Ascending aorta (tissue), 2 donors: ENCODE measurements around the gene ZNF726. TPM values are rescaled to one million over a fixed set of nuclear protein-coding genes. Genes with fewer than 3 reads are reported as not detected.
"Not testable (repeated sequence)": the region's sequence is repeated elsewhere in the genome, so short reads cannot be mapped to it uniquely, and the experiment has no call there.

Experiments
- DNase-seq, 2 donors: peaks; one replicate each; pipeline ENCODE4 v3.0.0-alpha.2; 2019; ENCODE audit warnings: low spot score in 2 of 2
- H3K27ac ChIP-seq, 2 donors: fragments of 200-600 bp; sonication (generic); one replicate each; pipeline ENCODE4 v1.5.1; 2016 to 2017; ENCODE audit warnings: mild to moderate bottlenecking in 1 of 2
- H3K27me3 ChIP-seq: fragments of 200-600 bp; sonication (generic); one replicate; pipeline ENCODE4 v1.5.1; 2017
- H3K36me3 ChIP-seq, 2 donors: fragments of 200-600 bp; sonication (generic); one replicate each; pipeline ENCODE4 v1.5.1; 2016
- H3K4me1 ChIP-seq, 2 donors: fragments of 200-600 bp; sonication (generic); one replicate each; pipeline ENCODE4 v1.5.1; 2016 to 2017; ENCODE audit warnings: mild to moderate bottlenecking in 1 of 2
- H3K4me3 ChIP-seq, 2 donors: fragments of 200-600 bp; sonication (generic); one replicate each; pipeline ENCODE4 v1.5.1; 2016 to 2017; ENCODE audit warnings: mild to moderate bottlenecking in 1 of 2
- H3K9me3 ChIP-seq, 2 donors: fragments of 200-600 bp; sonication (generic); one replicate each; pipeline ENCODE4 v1.5.1; 2016
- intact Hi-C: fragments of 100-400 bp; cut with DNase I; formaldehyde crosslinking; loops from one replicate; pipeline ENCODE4 v1.15.1; 2023
- total RNA-seq: library from RNA; depleted of rRNA; stranded (reverse); fragments of >200 nt; gene quantifications from one replicate; pipeline ENCODE4 v1.1.0, GENCODE V29; 2016
- TF ChIP-seq, protein P1 (sequence below), 3 experiments: fragments of 200-600 bp in 2 of 3; fragments of 450-650 bp in 1 of 3; sonication (generic) in 2 of 3; IDR thresholded peaks; one replicate each; pipeline ENCODE4 v1.5.1; 2016 to 2019; ENCODE audit warnings: antibody characterized with exemption in 3 of 3, mild to moderate bottlenecking in 1 of 3, moderate library complexity in 1 of 3

The ZNF726 gene
- total RNA-seq, 1 donor from 2014 or later: not detected

- Histone ChIP-seq H3K9me3 (no peaks in the 10 kb centered on the region), H3K27ac (no peak overlapping the region), H3K4me3 (no peak overlapping the region), H3K27me3 (no peaks in the 10 kb centered on the region), H3K36me3 (no peaks in the 10 kb centered on the region), H3K4me1 (no peaks in the 10 kb centered on the region)
- DNase-seq: no peak
- TF ChIP-seq, protein P1, sequence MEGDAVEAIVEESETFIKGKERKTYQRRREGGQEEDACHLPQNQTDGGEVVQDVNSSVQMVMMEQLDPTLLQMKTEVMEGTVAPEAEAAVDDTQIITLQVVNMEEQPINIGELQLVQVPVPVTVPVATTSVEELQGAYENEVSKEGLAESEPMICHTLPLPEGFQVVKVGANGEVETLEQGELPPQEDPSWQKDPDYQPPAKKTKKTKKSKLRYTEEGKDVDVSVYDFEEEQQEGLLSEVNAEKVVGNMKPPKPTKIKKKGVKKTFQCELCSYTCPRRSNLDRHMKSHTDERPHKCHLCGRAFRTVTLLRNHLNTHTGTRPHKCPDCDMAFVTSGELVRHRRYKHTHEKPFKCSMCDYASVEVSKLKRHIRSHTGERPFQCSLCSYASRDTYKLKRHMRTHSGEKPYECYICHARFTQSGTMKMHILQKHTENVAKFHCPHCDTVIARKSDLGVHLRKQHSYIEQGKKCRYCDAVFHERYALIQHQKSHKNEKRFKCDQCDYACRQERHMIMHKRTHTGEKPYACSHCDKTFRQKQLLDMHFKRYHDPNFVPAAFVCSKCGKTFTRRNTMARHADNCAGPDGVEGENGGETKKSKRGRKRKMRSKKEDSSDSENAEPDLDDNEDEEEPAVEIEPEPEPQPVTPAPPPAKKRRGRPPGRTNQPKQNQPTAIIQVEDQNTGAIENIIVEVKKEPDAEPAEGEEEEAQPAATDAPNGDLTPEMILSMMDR (IDR thresholded peaks at IDR 0.05): no peak
- intact Hi-C loops: no loop called here
Measured at GRCh38 chr19:23882493-23882892, 32.2 kb upstream of the ZNF726 start.

GRCh38 chr19:23884363-23884762 is 30.3 kb upstream of the ZNF726 start:
- Histone ChIP-seq H3K9me3 (no peaks in the 10 kb centered on the region), H3K4me1 (no peaks in the 10 kb centered on the region), H3K27ac (no peak overlapping the region), H3K4me3 (no peak overlapping the region), H3K36me3 (no peaks in the 10 kb centered on the region), H3K27me3 (no peaks in the 10 kb centered on the region)
- TF ChIP-seq, protein P1 (IDR thresholded peaks at IDR 0.05): no peak
- intact Hi-C loops: no loop called here
- DNase-seq: no peak

GRCh38 chr19:23887642-23888041 is 27.0 kb upstream of the ZNF726 start:
- Histone ChIP-seq H3K4me1 (no peaks in the 10 kb centered on the region), H3K27me3 (no peaks in the 10 kb centered on the region), H3K27ac (no peak overlapping the region), H3K36me3 (no peaks in the 10 kb centered on the region), H3K9me3 (no peaks in the 10 kb centered on the region), H3K4me3 (no peak overlapping the region)
- intact Hi-C loops: no loop called here
- DNase-seq: no peak
- TF ChIP-seq, protein P1 (IDR thresholded peaks at IDR 0.05): no peak

GRCh38 chr19:23896096-23896495 is 18.6 kb upstream of the ZNF726 start:
- H3K9me3 ChIP-seq, H3K4me1 ChIP-seq, H3K27ac ChIP-seq, intact Hi-C loops, H3K36me3 ChIP-seq, H3K27me3 ChIP-seq, H3K4me3 ChIP-seq, DNase-seq: not testable (repeated sequence)

DNA sequence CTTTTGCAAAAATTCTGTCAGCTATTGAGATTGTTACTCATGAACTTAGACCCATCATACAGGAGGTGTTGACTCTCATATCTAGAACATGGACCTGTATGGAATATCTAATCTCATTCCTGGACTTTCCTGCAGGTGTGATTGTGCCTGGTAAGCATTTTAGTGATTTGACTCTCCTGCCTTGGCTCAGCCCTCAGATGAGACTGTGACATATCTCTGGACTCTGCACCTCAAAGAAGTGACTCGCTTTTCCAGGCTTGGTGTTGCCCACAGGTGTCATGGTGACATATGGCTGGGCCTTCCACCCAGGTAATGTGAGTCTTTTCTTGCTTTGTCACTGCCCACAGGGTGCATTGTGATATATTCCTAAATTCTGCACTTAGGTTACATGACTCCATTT is 17.8 kb upstream of the ZNF726 start:
- intact Hi-C loops: no loop called here
- Histone ChIP-seq H3K36me3 (no peaks in the 10 kb centered on the region), H3K27ac (no peak overlapping the region), H3K27me3 (no peaks in the 10 kb centered on the region), H3K4me3 (no peak overlapping the region), H3K4me1 (no peaks in the 10 kb centered on the region), H3K9me3 (no peaks in the 10 kb centered on the region)
- TF ChIP-seq, protein P1 (IDR thresholded peaks at IDR 0.05): no peak
- no peak for DNase-seq

- Histone ChIP-seq H3K4me1 (no peaks in the 10 kb centered on the region), H3K27me3 (no peaks in the 10 kb centered on the region), H3K4me3 (no peak overlapping the region), H3K27ac (no peak overlapping the region), H3K9me3 (peaks cover 0 to 14% of the 10 kb centered on the region in 2 donors), H3K36me3 (no peaks in the 10 kb centered on the region)
- DNase-seq: no peak
- intact Hi-C loops: no loop called here
- TF ChIP-seq, protein P1 (IDR thresholded peaks at IDR 0.05): no peak
Measured at GRCh38 chr19:23901360-23901759, 13.3 kb upstream of the ZNF726 start.
